GM12878 (cell line): Measurements from ENCODE around the gene LYPD4. TPM values are rescaled to one million over a fixed set of nuclear protein-coding genes. Genes with fewer than 3 reads are reported as not detected.

Experiments
- ATAC-seq: fragments of 200-7000 bp; cut with Tn5 transposase; 3 replicates; pipeline ENCODE4 v1.9.1; 2020; ENCODE audit warnings: mild to moderate bottlenecking, moderate library complexity
- BruUV-seq: library from RNA; stranded (reverse); fragments of 400-500 nt; replicated peaks from 2 replicates; lab custom pipeline; 2021; lab: Mats Ljungman, UMichigan
- CTCF ChIA-PET: fragments of 300-600 bp; sonication (Branson Sonifier 250); formaldehyde crosslinking; extraction: SDS; loops from one replicate; lab custom pipeline; 2021; ENCODE audit warnings: inconsistent platforms; lab: Yijun Ruan, JAX
- POLR2A ChIA-PET: fragments of 350-600 bp; formaldehyde crosslinking; extraction: SDS; loops from one replicate; lab custom pipeline; 2021; ENCODE audit warnings: inconsistent platforms; lab: Charles Lee
- RAD21 ChIA-PET: fragments of 300-600 bp; sonication (Branson Sonifier 250); formaldehyde crosslinking; loops from one replicate; lab custom pipeline; 2023; ENCODE audit warnings: antibody characterized with exemption; ENCODE audit not compliant: unreplicated experiment; lab: Charles Lee
- SMC1A ChIA-PET: fragments of 300-600 bp; sonication (Branson Sonifier 250); formaldehyde crosslinking; loops from one replicate; lab custom pipeline; 2023; ENCODE audit not compliant: unreplicated experiment, uncharacterized antibody; lab: Charles Lee
- DNase-seq: peaks from one replicate; pipeline ENCODE4 v3.0.0-alpha.2; 2011; ENCODE audit warnings: low read depth, low spot score
- FAIRE-seq: peaks from 3 replicates; lab custom pipeline; 2011; peaks lifted over from hg19 to GRCh38; lab: Jason Lieb, UNC
- H2AFZ ChIP-seq: 2 replicates; pipeline ENCODE4 v1.6.0; 2011; ENCODE audit warnings: low read depth, low read length, control low read depth; ENCODE audit not compliant: control insufficient read depth
- H3K27ac ChIP-seq: 2 replicates; pipeline ENCODE4 v1.5.1; 2011; ENCODE audit warnings: control low read depth; ENCODE audit not compliant: control insufficient read depth, insufficient read depth
- H3K27me3 ChIP-seq, 2 experiments: replicated peaks in 1 of 2; 2 replicates each; pipeline versions ENCODE4 v1.6.0 to v1.6.1; 2011; ENCODE audit warnings: low read length in 1 of 2; ENCODE audit not compliant: control insufficient read depth in 2 of 2, insufficient read depth in 2 of 2
- H3K36me3 ChIP-seq, 2 experiments: 2 replicates each; pipeline ENCODE4 v1.5.1; 2011; ENCODE audit warnings: low read length in 1 of 2; ENCODE audit not compliant: control insufficient read depth in 2 of 2, insufficient read depth in 2 of 2
- H3K4me1 ChIP-seq: 2 replicates; pipeline ENCODE4 v1.6.1; 2011; ENCODE audit warnings: mild to moderate bottlenecking, low read length, moderate library complexity, mixed read lengths; ENCODE audit not compliant: control insufficient read depth, insufficient read depth
- H3K4me2 ChIP-seq: 2 replicates; pipeline ENCODE4 v1.6.0; 2011; ENCODE audit warnings: control low read depth; ENCODE audit not compliant: control insufficient read depth, insufficient read depth
- H3K4me3 ChIP-seq: fragments of 200-600 bp; sonication (generic); 2 replicates; pipeline ENCODE4 v1.5.1; 2016
- H3K79me2 ChIP-seq: 2 replicates; pipeline ENCODE4 v1.6.0; 2011; ENCODE audit warnings: low read length; ENCODE audit not compliant: control insufficient read depth, insufficient read depth
- H3K9ac ChIP-seq: 2 replicates; pipeline ENCODE4 v1.8.0; 2011; ENCODE audit warnings: low read length, control low read depth, mixed read lengths; ENCODE audit not compliant: control insufficient read depth, insufficient read depth
- H3K9me3 ChIP-seq: replicated peaks from 3 replicates; pipeline ENCODE4 v1.5.1; 2011; ENCODE audit warnings: mild to moderate bottlenecking, low read length; ENCODE audit not compliant: control insufficient read depth, insufficient read depth
- H4K20me1 ChIP-seq: 2 replicates; pipeline ENCODE4 v1.6.0; 2011; ENCODE audit not compliant: control insufficient read depth, insufficient read depth
- BCL11A ChIP-seq: IDR thresholded peaks from 2 replicates; pipeline ENCODE4 v1.6.1; 2011; ENCODE audit warnings: low read depth, low read length
- NFYA ChIP-seq: IDR thresholded peaks from 2 replicates; pipeline ENCODE4 v1.6.1; 2011; ENCODE audit warnings: low read depth, mild to moderate bottlenecking, low read length, improper control_type of control experiment, borderline replicate concordance
- RFX5 ChIP-seq: IDR thresholded peaks from 2 replicates; pipeline ENCODE4 v1.6.1; 2011; ENCODE audit warnings: low read depth, low read length, improper control_type of control experiment
- TARDBP ChIP-seq: IDR thresholded peaks from 2 replicates; pipeline ENCODE4 v1.6.1; 2016; ENCODE audit warnings: borderline replicate concordance
- in situ Hi-C: fragments of 300-500 bp; cut with MboI; formaldehyde crosslinking; loops from 9 replicates; pipeline ENCODE4 v1.14.3; 2018; ENCODE audit warnings: mixed read lengths
- intact Hi-C: fragments of 100-400 bp; cut with micrococcal nuclease; formaldehyde crosslinking; loops from one replicate; pipeline ENCODE4 v1.14.2; 2022; ENCODE audit not compliant: unreplicated experiment
- polyA plus RNA-seq, 11 experiments: library from polyadenylated mRNA; depleted of rRNA in 4 of 11; unstranded in 6 of 11; stranded (reverse) in 5 of 11; fragments of >200 nt; fragmentation: Nextera tagmentation in 4 of 11; fragmentation: Illumina TruSeq in 1 of 11; extraction: Ambion mirVana in 4 of 11; extraction: Trizol in 1 of 11; gene quantifications; 1 replicate in 1 of 11; 2 replicates in 10 of 11; pipeline versions ENCODE4 v1.2.1 to v1.2.3, GENCODE V29; 2011 to 2016; ENCODE audit warnings: inconsistent platforms in 2 of 11, missing spikeins in 2 of 11, low read depth in 1 of 11
- total RNA-seq, 4 experiments: library from RNA; depleted of rRNA in 3 of 4; stranded (reverse); fragments of >200 nt in 3 of 4; fragmentation: Illumina TruSeq in 1 of 4; extraction: Trizol in 1 of 4; gene quantifications; 2 replicates each; pipeline versions ENCODE4 v1.2.1 to v1.2.3, GENCODE V29; 2013 to 2021
- TF ChIP-seq, protein P1 (sequence below): fragments of 150-350 bp; IDR thresholded peaks from 2 replicates; pipeline ENCODE4 v1.6.1; 2016; ENCODE audit warnings: low read depth, low read length
- TF ChIP-seq, protein P2 (sequence below): fragments of 450-650 bp; IDR thresholded peaks from 2 replicates; pipeline ENCODE4 v1.6.1; 2017; ENCODE audit warnings: antibody characterized with exemption, mild to moderate bottlenecking, moderate library complexity
- TF ChIP-seq, protein P3 (sequence below): IDR thresholded peaks from 2 replicates; pipeline ENCODE4 v1.6.1; 2011; ENCODE audit warnings: mild to moderate bottlenecking, low read depth, low read length, moderate library complexity; ENCODE audit not compliant: insufficient replicate concordance

The LYPD4 gene
- total and polyA plus RNA-seq, 10 of the 15 experiments (the other 5 are each of a cell fraction or from before 2014, with no cell fraction given) = not detected

GRCh38 chr19:41796362-41796761 is 48.1 kb downstream of the LYPD4 start, which contains the start of gene CEACAM3:
Gene CEACAM3 (plus strand): TSS chr19:41796587. CDS start chr19:41796678, 91 bp downstream.
- ATAC-seq (no peak), DNase-seq (no peak), FAIRE-seq (no peak)
- Histone ChIP-seq H3K27me3 (peaks cover 0 to 6% of the 10 kb centered on the region in 2 experiments; a peak in 2 of 4 replicates), H3K79me2 (no peaks in the 10 kb centered on the region), H4K20me1 (no peaks in the 10 kb centered on the region), H3K4me2 (no peak within 1 kb of the TSS), H3K9me3 (no peaks in the 10 kb centered on the region), H2AFZ (no peak within 1 kb of the TSS), H3K9ac (no peak within 1 kb of the TSS), H3K4me3 (no peak within 1 kb of the TSS), H3K27ac (no peak within 1 kb of the TSS), H3K4me1 (no peaks in the 10 kb centered on the region; the same call in 1 of the 2 replicates), H3K36me3 (no peaks in the 10 kb centered on the region)
- ChIA-PET SMC1A (interaction anchor here (1.2 to 5.5 kb wide), 4 partner anchors 9 to 64 kb away, joined by 3 to 47 read pairs (median 4); partner anchors contain the start of gene RPS19), RAD21 (interaction anchor here (5.2 kb wide), 1 partner anchor 24 kb away, joined by 37 read pairs; no protein-coding TSS in a partner anchor), CTCF (interaction anchor here (0.7 to 7.2 kb wide), 11 partner anchors 10 to 162 kb away, joined by 3 to 188 read pairs (median 19); partner anchors contain the start of genes CEACAM6 and RABAC1), POLR2A (no interaction called here)
- intact Hi-C loops (no loop called here), in situ Hi-C loops (no loop called here)
- TF ChIP-seq RFX5 (no peak), TARDBP (no peak), NFYA (no peak), BCL11A (no peak)
- TF ChIP-seq, protein P1, sequence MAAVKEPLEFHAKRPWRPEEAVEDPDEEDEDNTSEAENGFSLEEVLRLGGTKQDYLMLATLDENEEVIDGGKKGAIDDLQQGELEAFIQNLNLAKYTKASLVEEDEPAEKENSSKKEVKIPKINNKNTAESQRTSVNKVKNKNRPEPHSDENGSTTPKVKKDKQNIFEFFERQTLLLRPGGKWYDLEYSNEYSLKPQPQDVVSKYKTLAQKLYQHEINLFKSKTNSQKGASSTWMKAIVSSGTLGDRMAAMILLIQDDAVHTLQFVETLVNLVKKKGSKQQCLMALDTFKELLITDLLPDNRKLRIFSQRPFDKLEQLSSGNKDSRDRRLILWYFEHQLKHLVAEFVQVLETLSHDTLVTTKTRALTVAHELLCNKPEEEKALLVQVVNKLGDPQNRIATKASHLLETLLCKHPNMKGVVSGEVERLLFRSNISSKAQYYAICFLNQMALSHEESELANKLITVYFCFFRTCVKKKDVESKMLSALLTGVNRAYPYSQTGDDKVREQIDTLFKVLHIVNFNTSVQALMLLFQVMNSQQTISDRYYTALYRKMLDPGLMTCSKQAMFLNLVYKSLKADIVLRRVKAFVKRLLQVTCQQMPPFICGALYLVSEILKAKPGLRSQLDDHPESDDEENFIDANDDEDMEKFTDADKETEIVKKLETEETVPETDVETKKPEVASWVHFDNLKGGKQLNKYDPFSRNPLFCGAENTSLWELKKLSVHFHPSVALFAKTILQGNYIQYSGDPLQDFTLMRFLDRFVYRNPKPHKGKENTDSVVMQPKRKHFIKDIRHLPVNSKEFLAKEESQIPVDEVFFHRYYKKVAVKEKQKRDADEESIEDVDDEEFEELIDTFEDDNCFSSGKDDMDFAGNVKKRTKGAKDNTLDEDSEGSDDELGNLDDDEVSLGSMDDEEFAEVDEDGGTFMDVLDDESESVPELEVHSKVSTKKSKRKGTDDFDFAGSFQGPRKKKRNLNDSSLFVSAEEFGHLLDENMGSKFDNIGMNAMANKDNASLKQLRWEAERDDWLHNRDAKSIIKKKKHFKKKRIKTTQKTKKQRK = no peak
- TF ChIP-seq, protein P2, sequence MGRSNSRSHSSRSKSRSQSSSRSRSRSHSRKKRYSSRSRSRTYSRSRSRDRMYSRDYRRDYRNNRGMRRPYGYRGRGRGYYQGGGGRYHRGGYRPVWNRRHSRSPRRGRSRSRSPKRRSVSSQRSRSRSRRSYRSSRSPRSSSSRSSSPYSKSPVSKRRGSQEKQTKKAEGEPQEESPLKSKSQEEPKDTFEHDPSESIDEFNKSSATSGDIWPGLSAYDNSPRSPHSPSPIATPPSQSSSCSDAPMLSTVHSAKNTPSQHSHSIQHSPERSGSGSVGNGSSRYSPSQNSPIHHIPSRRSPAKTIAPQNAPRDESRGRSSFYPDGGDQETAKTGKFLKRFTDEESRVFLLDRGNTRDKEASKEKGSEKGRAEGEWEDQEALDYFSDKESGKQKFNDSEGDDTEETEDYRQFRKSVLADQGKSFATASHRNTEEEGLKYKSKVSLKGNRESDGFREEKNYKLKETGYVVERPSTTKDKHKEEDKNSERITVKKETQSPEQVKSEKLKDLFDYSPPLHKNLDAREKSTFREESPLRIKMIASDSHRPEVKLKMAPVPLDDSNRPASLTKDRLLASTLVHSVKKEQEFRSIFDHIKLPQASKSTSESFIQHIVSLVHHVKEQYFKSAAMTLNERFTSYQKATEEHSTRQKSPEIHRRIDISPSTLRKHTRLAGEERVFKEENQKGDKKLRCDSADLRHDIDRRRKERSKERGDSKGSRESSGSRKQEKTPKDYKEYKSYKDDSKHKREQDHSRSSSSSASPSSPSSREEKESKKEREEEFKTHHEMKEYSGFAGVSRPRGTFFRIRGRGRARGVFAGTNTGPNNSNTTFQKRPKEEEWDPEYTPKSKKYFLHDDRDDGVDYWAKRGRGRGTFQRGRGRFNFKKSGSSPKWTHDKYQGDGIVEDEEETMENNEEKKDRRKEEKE = no peak
- TF ChIP-seq, protein P3, sequence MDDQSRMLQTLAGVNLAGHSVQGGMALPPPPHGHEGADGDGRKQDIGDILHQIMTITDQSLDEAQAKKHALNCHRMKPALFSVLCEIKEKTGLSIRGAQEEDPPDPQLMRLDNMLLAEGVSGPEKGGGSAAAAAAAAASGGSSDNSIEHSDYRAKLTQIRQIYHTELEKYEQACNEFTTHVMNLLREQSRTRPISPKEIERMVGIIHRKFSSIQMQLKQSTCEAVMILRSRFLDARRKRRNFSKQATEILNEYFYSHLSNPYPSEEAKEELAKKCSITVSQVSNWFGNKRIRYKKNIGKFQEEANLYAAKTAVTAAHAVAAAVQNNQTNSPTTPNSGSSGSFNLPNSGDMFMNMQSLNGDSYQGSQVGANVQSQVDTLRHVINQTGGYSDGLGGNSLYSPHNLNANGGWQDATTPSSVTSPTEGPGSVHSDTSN = no peak
- BruUV-seq = no TSS peak
